Measurements from ENCODE around the gene IFIH1.
A peak's percentile ranks its signal among the peaks of the same experiment; 100 is the strongest.

The IFIH1 gene

DNA sequence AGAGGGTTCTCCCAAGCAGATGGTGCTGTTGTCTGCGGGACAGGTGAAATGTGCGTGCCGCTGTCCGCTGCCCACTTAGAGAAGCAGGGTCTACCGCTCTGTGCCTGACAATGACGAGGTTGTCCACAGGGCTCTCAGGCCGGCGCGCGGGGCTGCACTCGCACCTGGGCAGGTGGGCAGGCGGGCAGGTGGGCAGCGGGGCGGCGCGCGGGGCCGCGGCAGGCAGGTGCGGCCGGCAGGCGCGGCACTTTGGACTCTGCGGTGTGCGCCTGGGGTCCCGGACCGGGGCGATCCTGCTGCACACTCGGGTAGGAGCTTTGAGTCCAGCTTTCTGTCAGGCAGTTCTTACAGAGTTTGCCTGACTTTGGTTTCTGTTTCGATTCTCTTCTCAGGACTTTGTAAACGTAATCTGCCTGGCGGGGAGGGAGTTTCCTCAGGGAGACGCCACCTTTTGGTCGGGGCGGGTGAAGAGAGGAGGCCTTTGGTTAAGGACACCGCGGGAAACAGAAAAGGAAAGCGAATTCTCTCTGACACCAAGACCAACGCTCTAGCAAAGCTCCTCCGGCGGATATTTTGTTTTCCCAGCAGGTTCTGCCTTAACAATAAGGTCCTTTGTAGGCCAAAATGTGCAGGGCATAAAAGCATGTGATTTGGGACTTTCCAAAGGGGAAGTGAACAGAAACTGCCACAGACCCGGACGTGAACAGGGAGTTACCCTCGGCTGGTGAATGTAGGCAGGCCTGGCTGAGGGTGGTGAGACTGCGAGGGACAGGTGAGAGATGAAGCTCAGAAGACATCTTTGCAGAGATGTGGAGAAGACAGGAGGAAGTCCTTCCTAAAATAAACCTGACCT is at the start of gene IFIH1:
IFIH1 (minus strand) TSS at position 357 of the 853 bp plus-strand sequence. CDS start 377 bp downstream, outside the sequence.
- peak; percentile 89 for DNase-seq (ENCODE audit: low read depth)

DNA sequence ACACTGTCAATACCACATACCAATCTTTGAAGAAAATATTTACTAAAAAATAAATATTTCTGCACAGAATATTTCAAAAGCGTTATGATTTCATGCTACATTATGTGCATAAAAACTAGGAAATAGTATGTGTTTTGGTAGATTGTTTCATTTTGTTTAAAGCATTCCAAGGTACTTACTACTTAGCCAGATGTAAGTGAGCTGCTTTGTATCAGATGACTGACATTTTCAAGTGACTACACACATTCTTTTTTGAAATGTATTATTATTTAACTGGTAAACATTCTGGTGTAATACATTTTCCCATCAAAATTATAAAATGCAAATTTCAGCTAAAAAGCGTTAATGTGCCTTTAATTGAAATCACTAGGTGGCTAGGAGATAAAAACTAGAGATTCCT is 46.9 kb upstream of the IFIH1 start:
- DNase-seq (ENCODE audit: low read depth) = no peak

DNA sequence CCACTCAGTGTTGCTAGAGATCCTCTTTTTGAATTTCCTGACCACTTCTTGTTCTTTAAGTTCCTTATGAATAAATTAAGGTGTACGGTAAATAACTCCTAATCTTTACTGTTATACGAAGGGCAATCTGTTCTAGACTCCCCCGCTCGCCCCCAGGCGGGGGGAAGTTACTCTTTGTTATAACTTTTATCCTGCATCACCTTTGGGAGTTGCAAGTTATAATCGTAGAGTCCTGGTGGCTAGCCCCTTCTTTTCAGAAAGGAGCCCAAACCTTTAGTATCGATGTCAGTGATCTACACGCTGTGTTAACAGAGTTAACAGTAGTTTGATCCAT is 26.1 kb upstream of the IFIH1 start:
- no peak for DNase-seq (ENCODE audit: low read depth)

GRCh38 chr2:162343824-162344616 is 25.5 kb upstream of the IFIH1 start, which contains the start of gene GCA:
Gene GCA, plus strand, starts transcription at chr2:162344132. Its CDS starts 117 bp downstream, at chr2:162344249.
- DNase-seq (ENCODE audit: low read depth) = peak; percentile 93

DNA sequence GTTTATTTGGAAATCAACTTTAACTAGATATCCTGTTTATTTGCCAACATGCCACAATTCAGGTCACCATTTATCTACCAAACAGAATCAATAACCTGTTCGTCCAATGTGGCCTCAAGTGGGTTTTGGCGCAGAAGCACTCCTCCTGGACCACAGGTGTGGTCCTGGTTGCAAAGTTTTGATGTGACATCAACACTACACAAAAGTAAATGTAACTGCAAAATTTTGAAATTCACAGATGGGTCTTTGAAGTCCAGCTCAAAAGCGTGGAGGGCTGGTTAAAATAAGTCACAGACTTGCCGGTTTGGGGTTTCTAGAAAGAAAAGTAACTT is 25.0 kb upstream of the IFIH1 start:
- DNase-seq (ENCODE audit: low read depth) = no peak

DNA sequence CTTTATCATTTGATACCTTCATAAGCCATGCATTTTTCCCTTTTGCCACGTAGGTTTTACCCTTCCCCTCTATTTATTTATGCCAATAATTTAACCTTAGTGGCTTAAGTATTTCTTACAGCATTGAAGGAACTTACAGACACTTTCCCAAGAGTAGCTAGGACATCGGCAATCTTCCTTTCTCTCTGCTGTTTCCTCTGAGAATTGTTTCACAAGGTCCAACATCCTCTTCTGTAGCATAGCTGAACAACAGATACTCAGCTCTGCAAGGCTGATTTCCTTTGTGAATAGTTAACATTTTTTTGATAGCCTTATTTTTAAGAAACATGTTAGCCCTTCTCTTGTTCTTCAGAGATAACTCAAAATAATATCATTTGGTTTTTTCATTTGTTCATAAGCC is 24.4 kb upstream of the IFIH1 start:
- DNase-seq (ENCODE audit: low read depth) = no peak

GRCh38 chr2:162342321-162342720 is 23.8 kb upstream of the IFIH1 start:
- DNase-seq (ENCODE audit: low read depth) = no peak

DNA sequence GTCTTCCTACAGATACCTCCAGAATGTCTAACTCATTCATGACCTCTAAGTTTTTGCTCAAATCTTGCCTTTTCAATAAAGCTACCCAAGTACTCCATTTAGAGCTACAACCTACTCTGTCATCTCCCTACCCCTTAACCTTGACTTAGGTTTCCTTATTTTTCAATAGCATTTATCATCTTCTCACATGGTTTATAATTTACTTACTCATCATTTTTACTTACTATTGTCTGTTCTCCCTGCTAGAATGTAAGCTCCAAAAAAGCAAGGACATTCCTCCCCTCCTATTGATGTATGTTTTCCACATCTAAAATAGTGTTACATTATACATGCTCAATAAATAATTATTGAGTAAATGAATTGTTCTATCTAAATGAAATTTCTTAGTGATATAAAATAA is 22.3 kb upstream of the IFIH1 start:
- no peak for DNase-seq (ENCODE audit: low read depth)

DNA sequence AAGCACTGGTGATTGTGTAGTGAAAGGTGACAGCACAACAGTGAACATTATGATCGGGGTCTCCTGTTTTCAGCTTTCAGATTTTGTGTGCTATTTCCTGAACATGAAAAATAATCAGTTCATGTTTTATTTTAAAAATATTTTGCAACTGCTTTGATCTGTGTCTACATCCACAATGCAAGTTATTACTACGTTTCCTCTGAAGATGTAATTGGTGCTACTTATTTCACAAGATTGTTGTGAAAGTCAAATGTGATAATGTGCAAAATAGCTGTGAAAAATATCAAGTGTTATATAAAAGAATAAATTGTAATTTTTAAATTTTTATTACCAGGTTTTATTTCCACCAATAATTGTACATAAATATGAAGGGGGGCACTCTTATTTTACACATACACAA is 19.4 kb upstream of the IFIH1 start:
- no peak for DNase-seq (ENCODE audit: low read depth)

DNA sequence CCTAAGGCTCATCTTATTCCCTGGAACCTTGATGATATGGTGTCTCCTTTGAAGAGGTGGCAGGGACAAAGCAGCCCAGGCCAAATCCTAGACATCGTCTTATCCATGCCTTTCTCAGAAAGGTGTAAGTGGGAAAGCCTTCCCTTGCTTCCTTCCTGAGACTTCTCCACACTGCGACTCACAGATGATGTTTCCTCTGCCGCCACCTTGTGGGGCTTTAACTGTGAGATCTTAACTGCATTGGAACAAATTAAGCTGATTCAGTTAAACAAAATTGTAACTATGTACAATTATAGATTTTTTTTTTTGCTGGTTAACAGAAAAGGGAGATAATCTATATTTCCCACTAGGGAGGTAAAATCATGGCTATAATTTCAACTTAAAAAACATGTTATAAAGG is 15.5 kb upstream of the IFIH1 start:
- no peak for DNase-seq (ENCODE audit: low read depth)

DNA sequence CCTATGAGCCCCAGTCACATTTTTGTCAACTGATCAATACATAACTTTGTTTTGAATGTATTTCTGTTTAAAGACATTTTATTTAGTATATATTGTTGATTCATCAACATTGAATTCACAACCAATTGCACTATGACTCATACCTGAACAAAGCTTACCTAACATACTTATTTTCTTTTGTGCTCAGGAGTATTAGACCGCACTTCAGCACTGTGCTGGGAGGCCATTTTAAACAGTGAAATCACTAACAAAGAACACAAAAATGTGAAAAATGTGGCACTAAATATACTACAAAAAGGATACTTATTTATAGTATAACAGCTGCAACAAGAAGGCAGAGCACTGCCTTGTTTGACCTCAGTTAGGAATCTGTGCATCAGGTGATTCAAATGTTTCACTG is 12.4 kb upstream of the IFIH1 start:
- no peak for DNase-seq (ENCODE audit: low read depth)

- no peak for DNase-seq (ENCODE audit: low read depth)
Observed at GRCh38 chr2:162328424-162329157, 10.1 kb upstream of the IFIH1 start.

GRCh38 chr2:162327806-162328205 is 9.3 kb upstream of the IFIH1 start:
- DNase-seq (ENCODE audit: low read depth) = no peak

GRCh38 chr2:162327134-162327769 is 8.8 kb upstream of the IFIH1 start:
- no peak for DNase-seq (ENCODE audit: low read depth)

DNA sequence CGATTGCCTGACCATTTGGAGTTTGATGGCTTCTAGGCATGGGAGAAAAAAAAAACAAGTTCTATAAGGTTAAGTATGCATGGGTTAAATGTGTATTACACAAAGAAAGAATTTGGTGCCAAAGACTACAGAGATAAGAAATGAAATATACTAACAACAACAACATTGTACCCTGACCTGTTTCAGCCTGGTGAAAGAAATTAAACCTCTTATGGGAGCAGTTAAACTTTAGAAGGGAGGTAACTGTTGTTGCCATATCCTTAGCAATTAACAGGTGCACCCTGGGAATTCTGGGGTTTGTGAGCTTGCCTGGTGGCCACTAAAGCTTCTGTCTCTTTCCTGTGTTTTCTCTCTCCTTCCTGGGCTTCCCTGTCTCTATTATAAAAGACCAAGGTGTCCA is 6.5 kb upstream of the IFIH1 start:
- DNase-seq (ENCODE audit: low read depth) = no peak

DNA sequence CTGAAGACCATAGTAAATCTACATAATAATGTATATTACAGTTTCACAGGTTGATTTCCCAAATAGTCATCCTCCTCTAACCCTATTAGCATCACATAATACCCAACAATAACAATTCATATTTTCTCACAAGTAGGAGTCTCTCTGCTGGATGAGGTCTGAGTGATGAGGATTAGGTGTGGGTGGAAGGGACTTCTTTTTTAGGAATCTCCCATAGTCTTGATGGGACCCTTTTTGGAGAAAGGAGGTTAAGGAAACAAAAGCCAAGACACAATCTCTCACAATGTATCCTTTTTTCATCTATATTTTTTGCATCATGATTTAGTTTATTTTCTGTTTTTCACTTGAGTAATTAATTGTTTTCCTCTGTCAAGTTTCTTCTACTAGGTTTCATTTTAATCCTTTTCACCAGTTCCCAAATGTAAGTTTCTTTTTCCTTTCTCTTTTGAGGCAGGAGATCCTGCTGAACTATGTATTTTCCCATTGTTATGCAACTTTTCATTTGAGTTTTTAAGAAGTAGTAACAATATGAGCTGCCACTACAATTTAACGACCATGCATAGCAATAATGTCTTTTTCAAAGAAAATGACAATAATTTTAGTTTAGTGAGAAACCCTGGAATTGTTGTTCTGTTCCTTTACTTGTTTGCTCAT is 2.5 kb upstream of the IFIH1 start:
- no peak for DNase-seq (ENCODE audit: low read depth)

DNA sequence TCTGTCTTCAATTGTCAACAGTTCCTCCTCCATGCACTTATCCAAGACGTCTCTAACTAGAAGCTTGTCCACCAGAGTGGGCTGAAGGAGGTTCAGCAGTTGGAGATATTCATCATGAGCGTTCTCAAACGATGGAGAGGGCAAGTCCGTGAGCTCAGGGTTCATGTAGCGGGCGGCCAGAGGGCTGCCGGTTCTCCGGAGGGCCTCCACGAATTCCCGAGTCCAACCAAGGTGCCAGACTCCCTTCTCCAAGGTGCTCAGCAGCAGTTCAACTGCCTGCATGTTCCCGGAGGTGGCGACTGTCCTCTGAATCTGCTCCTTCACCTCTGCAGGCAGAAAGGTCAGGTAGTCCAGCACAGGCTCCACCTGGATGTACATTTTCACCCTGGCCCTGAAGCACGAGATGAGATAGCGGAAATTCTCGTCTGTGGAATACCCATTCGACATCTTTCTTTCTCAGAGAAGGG is 590 bp downstream of the IFIH1 start:
- DNase-seq (ENCODE audit: low read depth) = no peak

GRCh38 chr2:162317058-162317742 is 1.3 kb downstream of the IFIH1 start:
- DNase-seq (ENCODE audit: low read depth) = no peak

GRCh38 chr2:162316590-162316989 is 1.9 kb downstream of the IFIH1 start:
- no peak for DNase-seq (ENCODE audit: low read depth)

DNA sequence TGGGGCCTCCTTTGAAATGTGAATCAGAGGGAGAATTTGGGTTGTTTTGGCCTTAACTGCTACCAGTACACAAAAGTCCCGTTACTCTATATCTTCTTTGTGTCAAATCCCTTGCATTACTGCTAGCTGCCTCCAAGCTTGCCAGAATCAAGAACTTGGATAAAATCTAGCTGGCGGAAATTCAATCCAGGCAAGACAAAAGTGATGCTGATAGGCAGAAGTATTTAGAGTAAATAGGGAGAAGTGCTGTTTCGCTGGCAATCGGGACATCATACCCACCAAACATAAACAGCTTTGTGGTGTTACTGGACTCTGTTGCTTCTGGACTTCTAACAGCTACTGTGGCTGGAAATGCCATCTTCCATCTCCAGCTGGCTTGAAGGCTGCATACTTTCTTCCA is 2.5 kb downstream of the IFIH1 start:
- DNase-seq (ENCODE audit: low read depth) = no peak

- DNase-seq (ENCODE audit: low read depth) = no peak
Observed at GRCh38 chr2:162312853-162313252, 5.6 kb downstream of the IFIH1 start.
